ENCODE data around the gene CCDC187. TPM values are rescaled to one million over a fixed set of nuclear protein-coding genes. Genes with fewer than 3 reads are reported as not detected.

Gene CCDC187
- total and polyA plus RNA-seq, 2 of the 4 experiments (the other 2 are of a cell fraction) = not detected

DNA sequence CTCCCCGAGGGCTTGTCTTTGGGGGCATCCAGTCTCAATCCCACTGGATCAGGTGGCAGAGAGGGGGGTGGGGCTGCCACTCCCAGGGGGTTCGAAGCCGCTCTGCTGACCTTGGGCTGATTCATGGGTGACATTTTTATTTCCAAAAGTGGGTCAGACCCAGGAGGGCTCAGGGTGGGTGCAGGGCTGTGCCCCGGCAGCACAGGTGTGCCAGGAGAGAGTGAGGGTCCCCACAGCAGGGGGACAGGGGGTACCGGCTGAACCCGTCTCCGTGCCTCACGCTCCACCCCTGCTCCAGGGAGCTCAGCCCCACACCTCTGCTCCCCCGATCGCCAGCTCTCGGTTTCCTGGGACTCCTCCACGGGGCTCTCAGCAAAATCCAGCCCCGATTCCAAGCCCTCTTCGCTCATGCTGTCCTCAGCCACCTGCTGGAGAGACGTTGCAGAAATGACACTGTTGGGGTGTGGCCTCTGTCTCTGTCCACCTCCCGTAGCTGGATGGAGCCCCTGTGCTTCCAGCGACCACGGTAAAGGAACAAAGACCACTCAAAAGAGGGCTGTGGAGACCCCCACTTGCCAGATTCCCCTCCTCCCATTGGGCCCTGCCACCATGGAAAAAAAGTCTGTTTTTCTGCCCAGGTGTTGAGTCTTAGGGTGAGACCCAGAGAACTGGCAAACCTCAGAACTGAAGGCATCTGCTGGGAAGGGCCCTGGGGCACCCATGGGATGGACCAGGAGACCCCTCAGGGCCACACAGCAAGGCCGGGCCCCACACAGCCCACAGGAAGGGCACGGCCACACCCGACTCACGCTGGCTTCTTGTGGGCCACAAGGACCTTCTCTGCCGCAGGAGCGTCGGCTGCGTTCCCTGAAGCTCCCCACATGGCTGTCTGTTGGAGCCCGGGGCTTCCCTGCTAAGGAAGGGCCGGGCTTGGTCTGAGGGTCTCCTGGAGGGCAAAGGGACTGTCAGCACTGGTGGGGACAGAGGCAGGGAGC, 47.7 kb downstream of the CCDC187 start:
- Histone ChIP-seq H2BK15ac (ENCODE audit: low read depth, low read length) (no peak overlapping the region), H3K14ac (replicated peaks; ENCODE audit: low read depth, low read length) (no peak overlapping the region), H3K4me3 (ENCODE audit: insufficient read depth, low read depth, low read length) (no peak overlapping the region), H3K9ac (ENCODE audit: low read depth, low read length) (no peak overlapping the region), H2BK120ac (ENCODE audit: low read depth, low read length) (no peak overlapping the region), H3K9me1 (ENCODE audit: insufficient read depth, low read length) (no peaks in the 10 kb centered on the region), H3K9me3 (ENCODE audit: control insufficient read depth, insufficient read depth, low read length) (no peaks in the 10 kb centered on the region), H4K8ac (ENCODE audit: low read depth in 2 of 2, low read length in 2 of 2) (no peak overlapping the region), H4K20me1 (ENCODE audit: insufficient read depth, low read length) (no peaks in the 10 kb centered on the region), H2AK9ac (replicated peaks; ENCODE audit: low read depth, low read length, poor library complexity) (peak overlapping the region; percentile 29), H2BK5ac (ENCODE audit: low read depth, low read length, poor library complexity, severe bottlenecking) (no peak overlapping the region), H4K91ac (ENCODE audit: insufficient read depth, low read depth, low read length) (no peak overlapping the region), H3K18ac (ENCODE audit: low read depth, low read length) (no peak overlapping the region), H2AK5ac (ENCODE audit: low read depth, low read length) (no peak overlapping the region), H3K27me3 (ENCODE audit: control insufficient read depth, insufficient read depth, low read length) (peaks cover 23% of the 10 kb centered on the region), H3K27ac (ENCODE audit: insufficient read depth, low read length) (no peak overlapping the region), H3K79me1 (ENCODE audit: low read depth in 1 of 2, low read length in 2 of 2) (no peaks in the 10 kb centered on the region), H3K4me2 (ENCODE audit: low read depth, low read length) (no peak overlapping the region), H3K56ac (ENCODE audit: extremely low read depth, insufficient read depth, low read length) (no peak overlapping the region), H3K4ac (ENCODE audit: low read depth, low read length) (no peak overlapping the region), H2AFZ (replicated peaks; ENCODE audit: low read length, poor library complexity) (no peak overlapping the region), H3K36me3 (ENCODE audit: control insufficient read depth, insufficient read depth, low read length) (no peaks in the 10 kb centered on the region), H2BK20ac (ENCODE audit: low read depth, low read length) (no peak overlapping the region), H4K5ac (ENCODE audit: low read depth, low read length) (no peak overlapping the region), H3K4me1 (ENCODE audit: control insufficient read depth, insufficient read depth, low read length) (peaks cover 5% of the 10 kb centered on the region), H3K23ac (ENCODE audit: low read depth, low read length) (no peak overlapping the region)
- no TSS peak for BruUV-seq (replicated peaks)
- intact Hi-C loops (cut with micrococcal nuclease) = no loop called here
- in situ Hi-C loops (cut with MboI; ENCODE audit: low sequenced_read_pairs) = no loop called here
- ChIA-PET CTCF (no interaction called here), POLR2A (ENCODE audit: unreplicated experiment) (no interaction called here)
- DNase-seq = no peak
- TF ChIP-seq MAFK (IDR thresholded peaks at IDR 0.05; ENCODE audit: low read depth, low read length) (no peak), SMC3 (IDR thresholded peaks at IDR 0.05; ENCODE audit: low read depth, low read length) (no peak), MAZ (IDR thresholded peaks at IDR 0.05; ENCODE audit: borderline replicate concordance, low read depth, low read length) (no peak), RAD21 (IDR thresholded peaks at IDR 0.05; ENCODE audit: low read length) (no peak), ELK1 (IDR thresholded peaks at IDR 0.05; ENCODE audit: borderline replicate concordance, low read depth, low read length) (no peak), RCOR1 (IDR thresholded peaks at IDR 0.05; ENCODE audit: insufficient replicate concordance, low read length) (no peak), FOS (IDR thresholded peaks at IDR 0.05; ENCODE audit: low read depth, low read length) (no peak), CEBPB (IDR thresholded peaks at IDR 0.05; ENCODE audit: low read depth, low read length) (no peak), RFX5 (IDR thresholded peaks at IDR 0.05; ENCODE audit: low read depth, low read length) (no peak)
- TF ChIP-seq, protein P1, sequence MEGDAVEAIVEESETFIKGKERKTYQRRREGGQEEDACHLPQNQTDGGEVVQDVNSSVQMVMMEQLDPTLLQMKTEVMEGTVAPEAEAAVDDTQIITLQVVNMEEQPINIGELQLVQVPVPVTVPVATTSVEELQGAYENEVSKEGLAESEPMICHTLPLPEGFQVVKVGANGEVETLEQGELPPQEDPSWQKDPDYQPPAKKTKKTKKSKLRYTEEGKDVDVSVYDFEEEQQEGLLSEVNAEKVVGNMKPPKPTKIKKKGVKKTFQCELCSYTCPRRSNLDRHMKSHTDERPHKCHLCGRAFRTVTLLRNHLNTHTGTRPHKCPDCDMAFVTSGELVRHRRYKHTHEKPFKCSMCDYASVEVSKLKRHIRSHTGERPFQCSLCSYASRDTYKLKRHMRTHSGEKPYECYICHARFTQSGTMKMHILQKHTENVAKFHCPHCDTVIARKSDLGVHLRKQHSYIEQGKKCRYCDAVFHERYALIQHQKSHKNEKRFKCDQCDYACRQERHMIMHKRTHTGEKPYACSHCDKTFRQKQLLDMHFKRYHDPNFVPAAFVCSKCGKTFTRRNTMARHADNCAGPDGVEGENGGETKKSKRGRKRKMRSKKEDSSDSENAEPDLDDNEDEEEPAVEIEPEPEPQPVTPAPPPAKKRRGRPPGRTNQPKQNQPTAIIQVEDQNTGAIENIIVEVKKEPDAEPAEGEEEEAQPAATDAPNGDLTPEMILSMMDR (conservative IDR thresholded peaks at IDR 0.05; ENCODE audit: low read depth, low read length) = no peak
- dilution Hi-C loops (cut with HindIII; ENCODE audit: low sequenced_read_pairs, unreplicated experiment) = no loop called here
- WGBS, 2 experiments (ENCODE audit: extremely low coverage in 2 of 2, insufficient read length in 1 of 2) = 67% methylated on average over 15 of the region's 28 CpGs; no CpG with 5 or more reads in 1 of the 2 experiments
- no peak for ATAC-seq (ENCODE audit: low read depth)
